Right ventricle myocardium inferior (tissue), 1 donor: Measurements from ENCODE around the gene MUC5AC. TPM values are rescaled to one million over a fixed set of nuclear protein-coding genes. Genes with fewer than 3 reads are reported as not detected.
A peak's percentile ranks its signal among the peaks of the same experiment; 100 is the strongest.
"Not testable (repeated sequence)": the region's sequence is repeated elsewhere in the genome, so short reads cannot be mapped to it uniquely, and the experiment has no call there.

ENCODE experiments used
- ATAC-seq: fragments of 200-7000 bp; cut with Tn5 transposase; one replicate; pipeline ENCODE4 v1.9.1; 2020; ENCODE audit warnings: mild to moderate bottlenecking, moderate library complexity
- DNase-seq: peaks from one replicate; pipeline ENCODE4 v3.0.0; 2021; ENCODE audit errors: missing footprints
- intact Hi-C: fragments of 100-400 bp; cut with DNase I; formaldehyde crosslinking; loops from one replicate; pipeline ENCODE4 v1.11.0; 2022
- total RNA-seq: library from RNA; stranded (reverse); fragmentation: NEBNext Ultra II Directional; extraction: Animal tissue kit (Norgen Biotek cat#: 25700); gene quantifications from one replicate; pipeline ENCODE4 v1.2.1, GENCODE V29; 2021
- donor health status: DM: no; HTN: yes; CAD: no; lungs with severe emphysema.

MUC5AC gene
- total RNA-seq, 1 donor from 2014 or later = not detected

GRCh38 chr11:1159488-1160220 is 1.9 kb downstream of the MUC5AC start:
- DNase-seq, intact Hi-C loops, ATAC-seq: not testable (repeated sequence)

- DNase-seq = no peak
- intact Hi-C loops = no loop called here
Observed at GRCh38 chr11:1160231-1161101, 2.7 kb downstream of the MUC5AC start.

GRCh38 chr11:1161410-1162137 is 3.8 kb downstream of the MUC5AC start:
- intact Hi-C loops = no loop called here
- no peak for ATAC-seq
- DNase-seq = no peak

More at GRCh38 chr11:1160231-1161101, 2.7 kb downstream of the MUC5AC start:
- ATAC-seq = no peak

GRCh38 chr11:1162138-1162475 is 4.4 kb downstream of the MUC5AC start:
- no peak for DNase-seq
- ATAC-seq = no peak

GRCh38 chr11:1162491-1163311 is 4.9 kb downstream of the MUC5AC start:
- ATAC-seq = no peak
- DNase-seq = no peak
- intact Hi-C loops = no loop called here

More at GRCh38 chr11:1162138-1162475, 4.4 kb downstream of the MUC5AC start:
- intact Hi-C loops = no loop called here

GRCh38 chr11:1163321-1163910 is 5.7 kb downstream of the MUC5AC start:
- intact Hi-C loops = no loop called here
- DNase-seq = no peak
- peak; percentile 7 for ATAC-seq

GRCh38 chr11:1163911-1164735 is 6.4 kb downstream of the MUC5AC start:
- intact Hi-C loops = no loop called here
- peak; percentile 3 for ATAC-seq
- DNase-seq = no peak

GRCh38 chr11:1164779-1165255 is 7.1 kb downstream of the MUC5AC start:
- intact Hi-C loops, ATAC-seq, DNase-seq: not testable (repeated sequence)

- intact Hi-C loops = no loop called here
- ATAC-seq (no peak), DNase-seq (no peak)
Observed at GRCh38 chr11:1165256-1166041, 7.7 kb downstream of the MUC5AC start.

- DNase-seq (no peak), ATAC-seq (no peak)
- intact Hi-C loops = no loop called here
Observed at GRCh38 chr11:1167256-1167655, 9.5 kb downstream of the MUC5AC start.

GRCh38 chr11:1167751-1168231 is 10.0 kb downstream of the MUC5AC start:
- ATAC-seq (no peak), DNase-seq (no peak)
- intact Hi-C loops = no loop called here

- intact Hi-C loops = no loop called here
- ATAC-seq = no peak
- DNase-seq = no peak
Observed at GRCh38 chr11:1168256-1168655, 10.5 kb downstream of the MUC5AC start.

GRCh38 chr11:1168721-1169161 is 11.0 kb downstream of the MUC5AC start:
- intact Hi-C loops = no loop called here
- DNase-seq (no peak), ATAC-seq (no peak)

GRCh38 chr11:1171223-1171984 is 13.7 kb downstream of the MUC5AC start:
- ATAC-seq (no peak), DNase-seq (no peak)
- intact Hi-C loops = no loop called here

- no peak for ATAC-seq
- intact Hi-C loops = no loop called here
- peak; percentile 31 for DNase-seq
Observed at GRCh38 chr11:1171985-1172728, 14.4 kb downstream of the MUC5AC start.
